PC-9 (cell line): ENCODE data around the gene OXT.

ENCODE experiments used
- EZH2 ChIP-seq: fragments of 200-600 bp; sonication (generic); IDR thresholded peaks from 2 replicates; pipeline ENCODE4 v1.8.0; 2017; ENCODE audit warnings: antibody characterized with exemption, low read depth
- TF ChIP-seq, protein P1 (sequence below): fragments of 200-600 bp; sonication (generic); conservative IDR thresholded peaks from 2 replicates; pipeline ENCODE4 v1.6.1; 2017; ENCODE audit warnings: mixed run types, antibody characterized with exemption, mild to moderate bottlenecking, moderate library complexity

DNA sequence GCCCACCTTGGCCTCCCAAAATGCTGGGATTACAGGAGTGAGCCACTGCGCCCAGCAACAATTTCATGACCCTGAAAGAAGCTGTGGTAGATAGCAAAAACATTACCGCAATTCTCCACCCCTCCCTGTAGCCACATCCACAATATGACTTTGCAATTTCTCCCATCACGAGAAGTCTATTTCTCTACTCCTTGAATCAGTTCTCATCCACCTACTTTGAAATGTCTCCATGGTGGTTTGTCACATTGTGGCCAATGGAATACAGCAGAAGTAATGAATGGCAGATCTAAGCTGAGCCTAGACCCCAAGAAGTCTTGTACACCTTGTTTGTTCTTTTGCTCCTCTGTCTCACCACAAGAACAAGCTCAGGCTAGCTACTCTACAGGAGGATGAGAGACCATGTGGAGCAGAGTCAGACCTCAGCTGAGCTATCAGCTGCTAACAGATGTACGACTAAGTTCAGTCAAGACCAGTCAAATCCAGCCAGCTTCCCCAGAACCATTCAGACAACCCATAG lies 6.3 kb downstream of the OXT start:
- TF ChIP-seq, protein P1, sequence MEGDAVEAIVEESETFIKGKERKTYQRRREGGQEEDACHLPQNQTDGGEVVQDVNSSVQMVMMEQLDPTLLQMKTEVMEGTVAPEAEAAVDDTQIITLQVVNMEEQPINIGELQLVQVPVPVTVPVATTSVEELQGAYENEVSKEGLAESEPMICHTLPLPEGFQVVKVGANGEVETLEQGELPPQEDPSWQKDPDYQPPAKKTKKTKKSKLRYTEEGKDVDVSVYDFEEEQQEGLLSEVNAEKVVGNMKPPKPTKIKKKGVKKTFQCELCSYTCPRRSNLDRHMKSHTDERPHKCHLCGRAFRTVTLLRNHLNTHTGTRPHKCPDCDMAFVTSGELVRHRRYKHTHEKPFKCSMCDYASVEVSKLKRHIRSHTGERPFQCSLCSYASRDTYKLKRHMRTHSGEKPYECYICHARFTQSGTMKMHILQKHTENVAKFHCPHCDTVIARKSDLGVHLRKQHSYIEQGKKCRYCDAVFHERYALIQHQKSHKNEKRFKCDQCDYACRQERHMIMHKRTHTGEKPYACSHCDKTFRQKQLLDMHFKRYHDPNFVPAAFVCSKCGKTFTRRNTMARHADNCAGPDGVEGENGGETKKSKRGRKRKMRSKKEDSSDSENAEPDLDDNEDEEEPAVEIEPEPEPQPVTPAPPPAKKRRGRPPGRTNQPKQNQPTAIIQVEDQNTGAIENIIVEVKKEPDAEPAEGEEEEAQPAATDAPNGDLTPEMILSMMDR, result no peak
- no peak for TF ChIP-seq EZH2
